ENCODE data around the gene RNF144A. TPM values are rescaled to one million over a fixed set of nuclear protein-coding genes. Genes with fewer than 3 reads are reported as not detected.

RNF144A gene
- total RNA-seq = 11.7 and 16.7 TPM in 2 replicates

GRCh38 chr2:6917071-6917760 lies at the start of gene RNF144A:
TSS of gene RNF144A (plus strand) at chr2:6917412. CDS start at chr2:6996927, 79,515 bp downstream.

GRCh38 chr2:6877402-6878304 lies 39.6 kb upstream of the RNF144A start, which contains the start of gene RSAD2:
TSS of gene RSAD2 (plus strand) at chr2:6877777. CDS start at chr2:6877801, 24 bp downstream.

Other genes starting within 250 kb of the RNF144A start
- 1.1 and 1.5 TPM in 2 replicates for gene CMPK2, start 51.5 kb upstream of the RNF144A start, total RNA-seq
- gene RSAD2, start 39.6 kb upstream of the RNF144A start, total RNA-seq = 0.25 TPM in 1 of 2 replicates, not detected in the other